Measurements from ENCODE around the gene SLC12A2.

The SLC12A2 gene

DNA sequence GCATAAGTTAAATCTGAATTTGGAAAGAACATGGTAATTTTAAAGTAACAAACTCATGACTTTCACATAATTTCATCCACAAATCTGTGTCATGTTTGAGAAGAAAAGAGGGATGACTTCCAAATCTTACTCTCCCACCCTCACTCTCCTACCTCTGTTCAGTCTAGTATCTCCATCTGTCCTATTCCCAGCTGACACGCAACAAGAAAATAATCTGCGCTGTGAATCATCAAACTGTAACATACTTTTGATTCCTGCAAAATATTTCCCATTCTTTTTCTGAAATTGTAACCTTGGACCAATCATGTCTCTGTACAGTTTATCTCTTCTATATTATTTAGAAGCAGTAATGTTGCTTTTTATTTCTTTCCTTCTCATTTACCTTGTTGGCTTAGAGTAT lies 91.4 kb downstream of the SLC12A2 start:
- TF ChIP-seq, protein P1, sequence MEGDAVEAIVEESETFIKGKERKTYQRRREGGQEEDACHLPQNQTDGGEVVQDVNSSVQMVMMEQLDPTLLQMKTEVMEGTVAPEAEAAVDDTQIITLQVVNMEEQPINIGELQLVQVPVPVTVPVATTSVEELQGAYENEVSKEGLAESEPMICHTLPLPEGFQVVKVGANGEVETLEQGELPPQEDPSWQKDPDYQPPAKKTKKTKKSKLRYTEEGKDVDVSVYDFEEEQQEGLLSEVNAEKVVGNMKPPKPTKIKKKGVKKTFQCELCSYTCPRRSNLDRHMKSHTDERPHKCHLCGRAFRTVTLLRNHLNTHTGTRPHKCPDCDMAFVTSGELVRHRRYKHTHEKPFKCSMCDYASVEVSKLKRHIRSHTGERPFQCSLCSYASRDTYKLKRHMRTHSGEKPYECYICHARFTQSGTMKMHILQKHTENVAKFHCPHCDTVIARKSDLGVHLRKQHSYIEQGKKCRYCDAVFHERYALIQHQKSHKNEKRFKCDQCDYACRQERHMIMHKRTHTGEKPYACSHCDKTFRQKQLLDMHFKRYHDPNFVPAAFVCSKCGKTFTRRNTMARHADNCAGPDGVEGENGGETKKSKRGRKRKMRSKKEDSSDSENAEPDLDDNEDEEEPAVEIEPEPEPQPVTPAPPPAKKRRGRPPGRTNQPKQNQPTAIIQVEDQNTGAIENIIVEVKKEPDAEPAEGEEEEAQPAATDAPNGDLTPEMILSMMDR (IDR thresholded peaks at IDR 0.05; ENCODE audit: insufficient read depth, low read depth, low read length, missing control alignments): no peak
- no peak for DNase-seq (ENCODE audit: low read depth)
- no peak overlapping the region for H3K4me3 ChIP-seq (ENCODE audit: low read depth, low read length)

DNA sequence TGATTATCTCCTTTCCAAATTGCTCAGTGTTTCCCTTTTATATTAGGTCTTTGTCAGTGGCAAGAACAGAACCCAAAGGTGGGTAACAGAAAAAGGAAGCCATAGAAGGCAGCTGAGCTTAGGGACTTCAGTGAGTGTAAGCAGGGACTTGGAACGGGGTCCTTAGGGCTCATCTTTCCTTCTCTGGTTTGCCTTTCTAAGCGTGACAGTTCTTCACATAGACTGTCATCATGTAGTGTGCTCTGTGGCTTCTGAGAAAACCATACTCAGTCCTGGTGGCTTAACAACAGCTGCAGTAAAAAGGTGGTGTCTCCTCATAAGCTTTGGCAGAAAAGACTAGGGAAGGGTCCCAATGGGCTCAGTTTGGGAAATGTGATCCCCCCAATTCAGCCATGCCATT lies 108.8 kb downstream of the SLC12A2 start:
- DNase-seq (ENCODE audit: low read depth): no peak
- H3K4me3 ChIP-seq (ENCODE audit: low read depth, low read length): no peak overlapping the region
- TF ChIP-seq, protein P1 (IDR thresholded peaks at IDR 0.05; ENCODE audit: insufficient read depth, low read depth, low read length, missing control alignments): no peak

DNA sequence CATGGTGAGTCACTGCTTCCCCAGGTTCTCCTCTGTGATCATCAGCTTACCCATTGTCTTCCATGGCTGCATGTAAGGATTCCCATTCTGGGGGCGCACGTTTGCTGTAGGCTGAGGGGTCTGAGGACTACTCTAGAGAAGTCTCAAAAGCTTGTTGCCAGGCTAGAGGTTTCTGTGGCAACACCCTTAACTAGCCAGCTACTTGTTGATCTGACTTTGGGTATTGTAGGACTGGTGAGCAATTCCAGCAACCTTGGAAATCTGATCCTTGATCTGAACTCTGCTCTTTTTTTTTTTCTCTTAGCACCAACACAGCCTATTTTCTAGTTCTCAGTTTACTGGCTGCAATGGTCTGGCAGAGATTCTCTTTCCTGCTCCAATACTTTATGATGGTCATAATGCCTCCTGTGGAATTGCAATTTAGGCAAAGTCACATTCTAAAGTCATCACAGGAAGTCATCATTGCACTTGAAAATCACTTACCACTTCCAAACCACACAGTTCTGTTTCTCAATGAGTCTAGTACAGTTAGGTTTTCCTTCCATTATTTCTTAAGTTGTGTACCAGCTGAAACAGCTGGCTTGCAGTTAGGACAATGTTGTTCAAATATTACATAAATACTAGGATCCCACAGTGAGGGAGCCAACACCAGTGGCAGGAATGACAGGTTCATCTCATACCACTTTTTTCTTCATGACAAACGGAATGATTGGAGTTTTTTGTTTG lies 110.3 kb downstream of the SLC12A2 start:
- no peak for DNase-seq (ENCODE audit: low read depth)
- TF ChIP-seq, protein P1 (IDR thresholded peaks at IDR 0.05; ENCODE audit: insufficient read depth, low read depth, low read length, missing control alignments): no peak
- H3K4me3 ChIP-seq (ENCODE audit: low read depth, low read length): no peak overlapping the region

GRCh38 chr5:128195316-128195715 lies 111.8 kb downstream of the SLC12A2 start:
- H3K4me3 ChIP-seq (ENCODE audit: low read depth, low read length): no peak overlapping the region
- no peak for DNase-seq (ENCODE audit: low read depth)
- TF ChIP-seq, protein P1 (IDR thresholded peaks at IDR 0.05; ENCODE audit: insufficient read depth, low read depth, low read length, missing control alignments): no peak

DNA sequence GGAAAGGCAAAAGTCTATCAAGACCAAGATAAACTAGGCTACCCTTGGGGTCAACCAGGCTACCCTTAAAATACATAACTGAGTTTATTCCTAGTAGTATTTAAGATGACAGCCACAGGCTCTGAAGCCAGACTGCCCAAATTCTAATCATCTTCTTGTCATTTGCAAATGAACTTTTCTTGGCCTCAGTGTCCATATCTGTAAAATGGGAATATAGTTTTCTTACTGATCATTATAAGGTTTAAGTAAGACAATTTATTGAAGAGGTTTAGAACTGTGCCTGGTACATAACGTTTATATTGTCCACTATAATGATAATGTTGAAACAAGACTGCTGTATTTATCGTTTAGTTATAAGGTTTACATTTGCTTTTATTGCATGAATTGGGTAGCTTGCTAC lies 112.5 kb downstream of the SLC12A2 start:
- DNase-seq (ENCODE audit: low read depth): no peak
- no peak overlapping the region for H3K4me3 ChIP-seq (ENCODE audit: low read depth, low read length)
- TF ChIP-seq, protein P1 (IDR thresholded peaks at IDR 0.05; ENCODE audit: insufficient read depth, low read depth, low read length, missing control alignments): no peak

DNA sequence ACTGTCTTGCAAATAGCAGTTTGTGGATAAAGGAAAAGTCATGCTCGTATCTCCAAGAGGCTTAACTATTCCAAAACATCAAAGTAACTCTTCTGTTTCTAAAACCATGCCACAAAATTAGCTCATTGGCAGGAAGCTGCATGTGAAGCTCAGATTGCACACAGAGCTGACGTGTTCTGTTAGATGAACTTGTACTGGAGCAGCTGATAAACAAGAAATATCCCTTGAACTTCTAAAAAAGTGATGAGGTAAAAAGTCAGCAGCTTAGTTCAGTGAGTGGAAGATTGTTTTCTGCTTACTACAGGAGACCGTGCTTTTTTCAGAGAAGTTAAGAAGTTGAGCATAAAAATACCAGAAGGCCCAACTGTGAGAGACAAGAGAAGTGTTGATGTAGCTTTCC lies 113.2 kb downstream of the SLC12A2 start:
- H3K4me3 ChIP-seq (ENCODE audit: low read depth, low read length): no peak overlapping the region
- TF ChIP-seq, protein P1 (IDR thresholded peaks at IDR 0.05; ENCODE audit: insufficient read depth, low read depth, low read length, missing control alignments): no peak
- no peak for DNase-seq (ENCODE audit: low read depth)
